GM23338 (cell line): ENCODE results near the gene MYO7B. TPM values are rescaled to one million over a fixed set of nuclear protein-coding genes. Genes with fewer than 3 reads are reported as not detected.

Experiments
- ATAC-seq: fragments of 200-7000 bp; cut with Tn5 transposase; 3 replicates; pipeline ENCODE4 v1.9.1; 2020
- DNase-seq: peaks from one replicate; pipeline ENCODE4 v3.0.0-alpha.2; 2015; ENCODE audit warnings: low spot score
- H2AFZ ChIP-seq: fragments of 200-600 bp; sonication (generic); 2 replicates; pipeline ENCODE4 v1.8.0; 2016; ENCODE audit warnings: antibody characterized with exemption, mild to moderate bottlenecking, moderate library complexity
- H3F3A ChIP-seq: fragments of 200-600 bp; sonication (generic); replicated peaks from 2 replicates; pipeline ENCODE4 v1.8.0; 2017; ENCODE audit warnings: antibody characterized with exemption, mixed run types, low read depth
- H3K27ac ChIP-seq: fragments of 200-600 bp; sonication (generic); 2 replicates; pipeline ENCODE4 v1.6.1; 2016; ENCODE audit warnings: low read depth
- H3K27me3 ChIP-seq: fragments of 200-600 bp; sonication (generic); 2 replicates; pipeline ENCODE4 v1.8.0; 2016; ENCODE audit warnings: mild to moderate bottlenecking, mixed run types, moderate library complexity; ENCODE audit not compliant: insufficient read depth
- H3K36me3 ChIP-seq: fragments of 200-600 bp; sonication (generic); 2 replicates; pipeline ENCODE4 v1.8.0; 2016; ENCODE audit warnings: mild to moderate bottlenecking; ENCODE audit not compliant: insufficient read depth
- H3K4me1 ChIP-seq: fragments of 200-600 bp; sonication (generic); 2 replicates; pipeline ENCODE4 v1.8.0; 2016; ENCODE audit warnings: mild to moderate bottlenecking, moderate library complexity; ENCODE audit not compliant: insufficient read depth
- H3K4me2 ChIP-seq: fragments of 200-600 bp; sonication (generic); 2 replicates; pipeline ENCODE4 v1.7.1; 2017; ENCODE audit warnings: mixed run types
- H3K4me3 ChIP-seq: fragments of 200-600 bp; sonication (generic); 2 replicates; pipeline ENCODE4 v1.6.1; 2016; ENCODE audit warnings: mixed run types
- H3K79me2 ChIP-seq: fragments of 200-600 bp; sonication (generic); replicated peaks from 2 replicates; pipeline ENCODE4 v1.8.0; 2017; ENCODE audit warnings: mild to moderate bottlenecking; ENCODE audit not compliant: insufficient read depth
- H3K9me2 ChIP-seq: fragments of 200-600 bp; sonication (generic); 2 replicates; pipeline ENCODE4 v1.8.0; 2017; ENCODE audit not compliant: insufficient read depth
- H4K20me1 ChIP-seq: fragments of 200-600 bp; sonication (generic); replicated peaks from 2 replicates; pipeline ENCODE4 v1.8.0; 2017; ENCODE audit warnings: mild to moderate bottlenecking; ENCODE audit not compliant: insufficient read depth
- H3K27ac Mint-ChIP-seq: 2 replicates; pipeline ENCODE4 v1.8.0; 2020; ENCODE audit warnings: inconsistent platforms, mild to moderate bottlenecking, moderate library complexity, mixed read lengths
- H3K27me3 Mint-ChIP-seq: 3 replicates; pipeline ENCODE4 v1.8.0; 2022; ENCODE audit warnings: low read depth, mild to moderate bottlenecking, moderate library complexity, mixed read lengths, inconsistent platforms; ENCODE audit not compliant: insufficient read depth, poor library complexity
- H3K36me3 Mint-ChIP-seq: 3 replicates; pipeline ENCODE4 v1.8.0; 2021; ENCODE audit warnings: low read depth, mild to moderate bottlenecking, inconsistent platforms, moderate library complexity, mixed read lengths
- H3K4me1 Mint-ChIP-seq: 3 replicates; pipeline ENCODE4 v1.8.0; 2020; ENCODE audit warnings: mild to moderate bottlenecking, inconsistent platforms, mixed read lengths
- H3K4me3 Mint-ChIP-seq: 3 replicates; pipeline ENCODE4 v1.8.0; 2021; ENCODE audit warnings: moderate library complexity, mild to moderate bottlenecking, inconsistent platforms, mixed read lengths
- H3K9me3 Mint-ChIP-seq: 3 replicates; pipeline ENCODE4 v1.8.0; 2020; ENCODE audit warnings: moderate library complexity, mild to moderate bottlenecking, inconsistent platforms, mixed read lengths
- CREB1 ChIP-seq: fragments of 250-450 bp; sonication (Bioruptor Pico); IDR thresholded peaks from 2 replicates; pipeline ENCODE4 v1.5.0; 2020; ENCODE audit warnings: low read depth, mild to moderate bottlenecking, moderate library complexity
- EZH2 ChIP-seq: fragments of 200-600 bp; sonication (generic); IDR thresholded peaks from one replicate; pipeline ENCODE4 v1.8.0; 2017; ENCODE audit warnings: antibody characterized with exemption, mild to moderate bottlenecking, low read depth; ENCODE audit not compliant: unreplicated experiment
- JUNB ChIP-seq: IDR thresholded peaks from one replicate; pipeline ENCODE4 v1.6.1; 2016; ENCODE audit warnings: antibody characterized with exemption; ENCODE audit not compliant: unreplicated experiment
- POLR2AphosphoS5 ChIP-seq: IDR thresholded peaks from 2 replicates; pipeline ENCODE4 v1.6.1; 2016; ENCODE audit warnings: antibody characterized with exemption, low read depth
- STAT1 ChIP-seq: IDR thresholded peaks from one replicate; pipeline ENCODE4 v1.6.1; 2016; ENCODE audit warnings: antibody characterized with exemption; ENCODE audit not compliant: unreplicated experiment
- ZNF331 ChIP-seq: fragments of 250-450 bp; sonication (Bioruptor Pico); IDR thresholded peaks from 2 replicates; pipeline ENCODE4 v1.5.0; 2020; ENCODE audit warnings: low read depth, mild to moderate bottlenecking, moderate library complexity
- polyA plus RNA-seq: library from polyadenylated mRNA; unstranded; fragments of >200 nt; fragmentation: Nextera tagmentation; extraction: Ambion mirVana; gene quantifications from 2 replicates; pipeline ENCODE4 v1.2.1, GENCODE V29; 2016
- total RNA-seq: library from RNA; depleted of rRNA; stranded (reverse); fragments of >200 nt; shearing (Covaris generic); gene quantifications from 2 replicates; pipeline ENCODE4 v1.2.3, GENCODE V29; 2014
- TF ChIP-seq, protein P1 (sequence below): IDR thresholded peaks from one replicate; pipeline ENCODE4 v1.6.1; 2018; ENCODE audit warnings: antibody characterized with exemption; ENCODE audit not compliant: unreplicated experiment
- TF ChIP-seq, protein P2 (sequence below): fragments of 250-450 bp; sonication (Bioruptor Pico); IDR thresholded peaks from 2 replicates; pipeline ENCODE4 v1.5.0; 2020; ENCODE audit warnings: mild to moderate bottlenecking, moderate library complexity

MYO7B gene
- total and polyA plus RNA-seq, 2 experiments from 2014 or later, result not detected

- TF ChIP-seq POLR2AphosphoS5 (no peak), CREB1 (CRISPR knock-in tag) (no peak)
Observed at GRCh38 chr2:127545796-127546195, 10.3 kb downstream of the MYO7B start (continued).

GRCh38 chr2:127546797-127547196 is 11.3 kb downstream of the MYO7B start:
- H3K4me3 ChIP-seq, result no peak overlapping the region
- DNase-seq, result no peak
- H3K4me3 Mint-ChIP-seq, result no peak overlapping the region
- no peaks in the 10 kb centered on the region for H3K36me3 ChIP-seq
- no peak overlapping the region for H3K27ac ChIP-seq
- H3K4me1 Mint-ChIP-seq, result no peaks in the 10 kb centered on the region
- no peak for ATAC-seq
- no peaks in the 10 kb centered on the region for H3K27me3 ChIP-seq
- no peaks in the 10 kb centered on the region for H3K4me1 ChIP-seq
- H2AFZ ChIP-seq, result no peak overlapping the region
- no peaks in the 10 kb centered on the region for H3K36me3 Mint-ChIP-seq
- no peak overlapping the region for H3K27ac Mint-ChIP-seq
- no peaks in the 10 kb centered on the region for H3K9me3 Mint-ChIP-seq
- no peaks in the 10 kb centered on the region for H3F3A ChIP-seq
- H3K9me2 ChIP-seq, result no peaks in the 10 kb centered on the region; the same call in 1 of the 2 replicates
- no peaks in the 10 kb centered on the region for H3K79me2 ChIP-seq
- H3K27me3 Mint-ChIP-seq, result peaks cover 2% of the 10 kb centered on the region
- no peak for TF ChIP-seq EZH2
- TF ChIP-seq ZNF331 (CRISPR knock-in tag), result no peak
- TF ChIP-seq POLR2AphosphoS5, result no peak
- TF ChIP-seq, protein P1, sequence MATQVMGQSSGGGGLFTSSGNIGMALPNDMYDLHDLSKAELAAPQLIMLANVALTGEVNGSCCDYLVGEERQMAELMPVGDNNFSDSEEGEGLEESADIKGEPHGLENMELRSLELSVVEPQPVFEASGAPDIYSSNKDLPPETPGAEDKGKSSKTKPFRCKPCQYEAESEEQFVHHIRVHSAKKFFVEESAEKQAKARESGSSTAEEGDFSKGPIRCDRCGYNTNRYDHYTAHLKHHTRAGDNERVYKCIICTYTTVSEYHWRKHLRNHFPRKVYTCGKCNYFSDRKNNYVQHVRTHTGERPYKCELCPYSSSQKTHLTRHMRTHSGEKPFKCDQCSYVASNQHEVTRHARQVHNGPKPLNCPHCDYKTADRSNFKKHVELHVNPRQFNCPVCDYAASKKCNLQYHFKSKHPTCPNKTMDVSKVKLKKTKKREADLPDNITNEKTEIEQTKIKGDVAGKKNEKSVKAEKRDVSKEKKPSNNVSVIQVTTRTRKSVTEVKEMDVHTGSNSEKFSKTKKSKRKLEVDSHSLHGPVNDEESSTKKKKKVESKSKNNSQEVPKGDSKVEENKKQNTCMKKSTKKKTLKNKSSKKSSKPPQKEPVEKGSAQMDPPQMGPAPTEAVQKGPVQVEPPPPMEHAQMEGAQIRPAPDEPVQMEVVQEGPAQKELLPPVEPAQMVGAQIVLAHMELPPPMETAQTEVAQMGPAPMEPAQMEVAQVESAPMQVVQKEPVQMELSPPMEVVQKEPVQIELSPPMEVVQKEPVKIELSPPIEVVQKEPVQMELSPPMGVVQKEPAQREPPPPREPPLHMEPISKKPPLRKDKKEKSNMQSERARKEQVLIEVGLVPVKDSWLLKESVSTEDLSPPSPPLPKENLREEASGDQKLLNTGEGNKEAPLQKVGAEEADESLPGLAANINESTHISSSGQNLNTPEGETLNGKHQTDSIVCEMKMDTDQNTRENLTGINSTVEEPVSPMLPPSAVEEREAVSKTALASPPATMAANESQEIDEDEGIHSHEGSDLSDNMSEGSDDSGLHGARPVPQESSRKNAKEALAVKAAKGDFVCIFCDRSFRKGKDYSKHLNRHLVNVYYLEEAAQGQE, result no peak
- TF ChIP-seq, protein P2, sequence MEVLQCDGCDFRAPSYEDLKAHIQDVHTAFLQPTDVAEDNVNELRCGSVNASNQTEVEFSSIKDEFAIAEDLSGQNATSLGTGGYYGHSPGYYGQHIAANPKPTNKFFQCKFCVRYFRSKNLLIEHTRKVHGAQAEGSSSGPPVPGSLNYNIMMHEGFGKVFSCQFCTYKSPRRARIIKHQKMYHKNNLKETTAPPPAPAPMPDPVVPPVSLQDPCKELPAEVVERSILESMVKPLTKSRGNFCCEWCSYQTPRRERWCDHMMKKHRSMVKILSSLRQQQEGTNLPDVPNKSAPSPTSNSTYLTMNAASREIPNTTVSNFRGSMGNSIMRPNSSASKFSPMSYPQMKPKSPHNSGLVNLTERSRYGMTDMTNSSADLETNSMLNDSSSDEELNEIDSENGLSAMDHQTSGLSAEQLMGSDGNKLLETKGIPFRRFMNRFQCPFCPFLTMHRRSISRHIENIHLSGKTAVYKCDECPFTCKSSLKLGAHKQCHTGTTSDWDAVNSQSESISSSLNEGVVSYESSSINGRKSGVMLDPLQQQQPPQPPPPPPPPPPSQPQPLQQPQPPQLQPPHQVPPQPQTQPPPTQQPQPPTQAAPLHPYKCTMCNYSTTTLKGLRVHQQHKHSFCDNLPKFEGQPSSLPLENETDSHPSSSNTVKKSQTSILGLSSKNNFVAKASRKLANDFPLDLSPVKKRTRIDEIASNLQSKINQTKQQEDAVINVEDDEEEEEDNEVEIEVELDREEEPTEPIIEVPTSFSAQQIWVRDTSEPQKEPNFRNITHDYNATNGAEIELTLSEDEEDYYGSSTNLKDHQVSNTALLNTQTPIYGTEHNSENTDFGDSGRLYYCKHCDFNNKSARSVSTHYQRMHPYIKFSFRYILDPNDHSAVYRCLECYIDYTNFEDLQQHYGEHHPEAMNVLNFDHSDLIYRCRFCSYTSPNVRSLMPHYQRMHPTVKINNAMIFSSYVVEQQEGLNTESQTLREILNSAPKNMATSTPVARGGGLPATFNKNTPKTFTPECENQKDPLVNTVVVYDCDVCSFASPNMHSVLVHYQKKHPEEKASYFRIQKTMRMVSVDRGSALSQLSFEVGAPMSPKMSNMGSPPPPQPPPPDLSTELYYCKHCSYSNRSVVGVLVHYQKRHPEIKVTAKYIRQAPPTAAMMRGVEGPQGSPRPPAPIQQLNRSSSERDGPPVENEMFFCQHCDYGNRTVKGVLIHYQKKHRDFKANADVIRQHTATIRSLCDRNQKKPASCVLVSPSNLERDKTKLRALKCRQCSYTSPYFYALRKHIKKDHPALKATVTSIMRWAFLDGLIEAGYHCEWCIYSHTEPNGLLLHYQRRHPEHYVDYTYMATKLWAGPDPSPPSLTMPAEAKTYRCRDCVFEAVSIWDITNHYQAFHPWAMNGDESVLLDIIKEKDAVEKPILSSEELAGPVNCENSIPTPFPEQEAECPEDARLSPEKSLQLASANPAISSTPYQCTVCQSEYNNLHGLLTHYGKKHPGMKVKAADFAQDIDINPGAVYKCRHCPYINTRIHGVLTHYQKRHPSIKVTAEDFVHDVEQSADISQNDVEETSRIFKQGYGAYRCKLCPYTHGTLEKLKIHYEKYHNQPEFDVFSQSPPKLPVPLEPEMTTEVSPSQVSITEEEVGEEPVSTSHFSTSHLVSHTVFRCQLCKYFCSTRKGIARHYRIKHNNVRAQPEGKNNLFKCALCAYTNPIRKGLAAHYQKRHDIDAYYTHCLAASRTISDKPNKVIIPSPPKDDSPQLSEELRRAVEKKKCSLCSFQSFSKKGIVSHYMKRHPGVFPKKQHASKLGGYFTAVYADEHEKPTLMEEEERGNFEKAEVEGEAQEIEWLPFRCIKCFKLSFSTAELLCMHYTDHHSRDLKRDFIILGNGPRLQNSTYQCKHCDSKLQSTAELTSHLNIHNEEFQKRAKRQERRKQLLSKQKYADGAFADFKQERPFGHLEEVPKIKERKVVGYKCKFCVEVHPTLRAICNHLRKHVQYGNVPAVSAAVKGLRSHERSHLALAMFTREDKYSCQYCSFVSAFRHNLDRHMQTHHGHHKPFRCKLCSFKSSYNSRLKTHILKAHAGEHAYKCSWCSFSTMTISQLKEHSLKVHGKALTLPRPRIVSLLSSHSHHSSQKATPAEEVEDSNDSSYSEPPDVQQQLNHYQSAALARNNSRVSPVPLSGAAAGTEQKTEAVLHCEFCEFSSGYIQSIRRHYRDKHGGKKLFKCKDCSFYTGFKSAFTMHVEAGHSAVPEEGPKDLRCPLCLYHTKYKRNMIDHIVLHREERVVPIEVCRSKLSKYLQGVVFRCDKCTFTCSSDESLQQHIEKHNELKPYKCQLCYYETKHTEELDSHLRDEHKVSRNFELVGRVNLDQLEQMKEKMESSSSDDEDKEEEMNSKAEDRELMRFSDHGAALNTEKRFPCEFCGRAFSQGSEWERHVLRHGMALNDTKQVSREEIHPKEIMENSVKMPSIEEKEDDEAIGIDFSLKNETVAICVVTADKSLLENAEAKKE (CRISPR knock-in tag), result no peak
- no peak for TF ChIP-seq JUNB
- no peak for TF ChIP-seq STAT1
- no peaks in the 10 kb centered on the region for H4K20me1 ChIP-seq
- no peak overlapping the region for H3K4me2 ChIP-seq
